A549 treated with Mapracorat at 1 μM for 4 hours (cell line): ENCODE data around the gene PPP1R17. TPM values are rescaled to one million over a fixed set of nuclear protein-coding genes. Genes with fewer than 3 reads are reported as not detected.

Experiments used
- total RNA-seq: library from RNA; stranded (reverse); fragments of 200-300 nt; extraction: Qiagen RNA extraction; gene quantifications from 5 replicates; pipeline ENCODE4 v1.2.3, GENCODE V29; 2022

PPP1R17 gene
- total RNA-seq = not detected in 5 replicates

DNA sequence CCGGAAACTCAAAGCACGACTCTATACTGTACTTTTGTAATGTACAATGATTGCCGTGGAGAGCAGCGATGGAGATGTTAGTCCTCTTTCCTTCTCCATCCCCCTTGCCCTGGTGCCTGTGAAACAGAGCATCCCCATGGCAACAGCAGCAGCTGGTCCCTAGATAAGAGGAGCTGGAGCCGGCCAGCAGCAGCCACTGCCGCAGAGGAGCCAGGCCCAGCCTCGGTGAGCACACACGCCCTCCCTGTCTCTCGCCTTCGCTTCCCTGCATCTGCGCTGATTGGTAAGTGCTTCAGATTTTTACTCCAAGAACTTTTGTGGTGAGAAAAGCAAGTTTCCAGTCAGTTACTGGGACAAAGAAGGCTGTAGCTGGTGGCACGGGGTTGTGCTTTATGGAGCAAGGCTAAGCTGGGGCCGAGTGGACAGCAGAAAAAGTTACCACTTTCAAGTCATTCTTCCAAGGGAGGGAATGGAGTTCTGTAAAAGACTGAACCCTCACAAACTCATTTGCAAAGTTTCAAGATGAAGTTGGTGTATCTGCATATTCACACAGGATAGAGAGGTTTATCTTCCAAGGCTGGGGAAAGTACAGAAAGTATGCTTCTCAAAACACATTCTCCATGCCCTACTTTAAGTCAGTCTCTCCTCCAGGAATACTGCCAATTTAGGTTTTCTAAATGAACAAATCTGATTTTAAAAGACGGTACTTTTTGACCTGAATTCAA is at the start of gene PPP1R17:
PPP1R17 (plus strand) TSS at position 192 of the 725 bp plus-strand sequence. CDS start 5,227 bp downstream, outside the sequence.

Other genes with a start within 250 kb of the PPP1R17 start
- gene ITPRID1, start 173.1 kb upstream of the PPP1R17 start, total RNA-seq = not detected in 5 replicates